HCT116 (cell line): Measurements from ENCODE around the gene MTHFR. TPM values are rescaled to one million over a fixed set of nuclear protein-coding genes. Genes with fewer than 3 reads are reported as not detected.

ENCODE experiments used
- ATAC-seq: fragments of 200-7000 bp; cut with Tn5 transposase; 2 replicates; pipeline ENCODE4 v1.9.1; 2020; ENCODE audit warnings: mild to moderate bottlenecking, moderate library complexity
- BruUV-seq: library from RNA; stranded (reverse); fragments of 400-500 nt; replicated peaks from 2 replicates; lab custom pipeline; 2021; lab: Mats Ljungman, UMichigan
- CTCF ChIA-PET: fragments of 300-600 bp; sonication (Branson Sonifier 250); formaldehyde crosslinking; loops from one replicate; lab custom pipeline; 2021; ENCODE audit warnings: antibody characterized with exemption; lab: Charles Lee
- POLR2A ChIA-PET: fragments of 300-600, 350-600 bp; sonication (Branson Sonifier 250); formaldehyde crosslinking; loops from one replicate; lab custom pipeline; 2021; ENCODE audit warnings: antibody characterized with exemption; lab: Charles Lee
- RAD21 ChIA-PET, 2 experiments: fragments of 300-600 bp; sonication (Branson Sonifier 250); formaldehyde crosslinking; loops; one replicate each; lab custom pipeline; 2023; ENCODE audit warnings: low total read pairs in 2 of 2; ENCODE audit not compliant: uncharacterized antibody in 2 of 2, unreplicated experiment in 2 of 2, low non-redundant PET in 1 of 2; lab: Charles Lee
- DNase-seq: peaks from one replicate; pipeline ENCODE4 v3.0.0-alpha.2; 2010; ENCODE audit warnings: low read depth, low spot score
- H2AFZ ChIP-seq: fragments of 200-600 bp; shearing (Covaris generic), sonication (generic); 2 replicates; pipeline ENCODE4 v1.6.1; 2017; ENCODE audit warnings: low read depth, mixed run types, mixed read lengths, antibody characterized with exemption, low read length; ENCODE audit not compliant: poor library complexity, severe bottlenecking
- H3K27ac ChIP-seq: 2 replicates; pipeline ENCODE4 v1.5.1; 2012; ENCODE audit warnings: low read depth, low read length
- H3K27me3 ChIP-seq: fragments of 200-600 bp; sonication (generic); 2 replicates; pipeline ENCODE4 v1.6.1; 2016; ENCODE audit warnings: mixed run types, low read length, mixed read lengths; ENCODE audit not compliant: insufficient read depth
- H3K36me3 ChIP-seq, 2 experiments: fragments of 200-500 bp in 1 of 2; fragments of 200-600 bp in 1 of 2; sonication (Bioruptor generic) in 1 of 2; sonication (generic) in 1 of 2; 2 replicates each; pipeline versions ENCODE4 v1.5.1 to v1.6.1; 2014 to 2016; ENCODE audit warnings: low read length in 2 of 2, inconsistent platforms in 1 of 2, mixed read lengths in 1 of 2, mixed run types in 1 of 2; ENCODE audit not compliant: insufficient read depth in 2 of 2, control insufficient read depth in 1 of 2
- H3K4me1 ChIP-seq, 2 experiments: fragments of 200-600 bp in 1 of 2; sonication (generic) in 1 of 2; 2 replicates each; pipeline versions ENCODE4 v1.5.1 to v1.6.1; 2012 to 2017; ENCODE audit warnings: low read length in 2 of 2, inconsistent platforms in 1 of 2, mild to moderate bottlenecking in 1 of 2, mixed read lengths in 1 of 2, mixed run types in 1 of 2, moderate library complexity in 1 of 2; ENCODE audit not compliant: insufficient read depth in 2 of 2, control insufficient read depth in 1 of 2
- H3K4me2 ChIP-seq: fragments of 200-600 bp; sonication (generic); 2 replicates; pipeline ENCODE4 v1.6.1; 2017; ENCODE audit warnings: mixed run types, low read length, mixed read lengths
- H3K4me3 ChIP-seq, 2 experiments: fragments of 200-600 bp in 1 of 2; sonication (generic) in 1 of 2; replicated peaks in 1 of 2; 2 replicates each; pipeline ENCODE4 v1.5.1; 2011 to 2016; ENCODE audit warnings: low read length in 2 of 2, control low read depth in 1 of 2, low read depth in 1 of 2, mild to moderate bottlenecking in 1 of 2, mixed read lengths in 1 of 2, mixed run types in 1 of 2
- H3K79me2 ChIP-seq: fragments of 200-600 bp; sonication (generic); 2 replicates; pipeline ENCODE4 v1.6.1; 2017; ENCODE audit warnings: mild to moderate bottlenecking, mixed run types, low read length, moderate library complexity, mixed read lengths; ENCODE audit not compliant: insufficient read depth
- H3K9ac ChIP-seq: fragments of 200-600 bp; sonication (generic); 2 replicates; pipeline ENCODE4 v1.6.1; 2016; ENCODE audit warnings: low read length, mixed read lengths
- H3K9me2 ChIP-seq: fragments of 200-600 bp; sonication (generic), shearing (Covaris generic); 2 replicates; pipeline ENCODE4 v1.6.1; 2017; ENCODE audit warnings: mixed run types, mild to moderate bottlenecking, moderate library complexity; ENCODE audit not compliant: insufficient read depth
- H3K9me3 ChIP-seq, 2 experiments: fragments of 200-500 bp in 1 of 2; fragments of 200-600 bp in 1 of 2; sonication (Bioruptor generic) in 1 of 2; sonication (generic) in 1 of 2; 2 replicates each; pipeline ENCODE4 v1.6.1; 2014 to 2017; ENCODE audit warnings: low read length in 2 of 2, mixed read lengths in 2 of 2, inconsistent platforms in 1 of 2, low read depth in 1 of 2, mild to moderate bottlenecking in 1 of 2, mixed run types in 1 of 2, moderate library complexity in 1 of 2; ENCODE audit not compliant: control insufficient read depth in 1 of 2, insufficient read depth in 1 of 2
- H4K20me1 ChIP-seq: fragments of 200-600 bp; sonication (generic), shearing (Covaris generic); 2 replicates; pipeline ENCODE4 v1.6.1; 2017; ENCODE audit warnings: mixed run types, mild to moderate bottlenecking, moderate library complexity; ENCODE audit not compliant: insufficient read depth
- ATF3 ChIP-seq: IDR thresholded peaks from 2 replicates; pipeline ENCODE4 v1.6.1; 2012
- CBX3 ChIP-seq: IDR thresholded peaks from 2 replicates; pipeline ENCODE4 v1.6.1; 2012; ENCODE audit warnings: low read depth
- EZH2phosphoT487 ChIP-seq: fragments of 200-600 bp; IDR thresholded peaks from 2 replicates; pipeline ENCODE4 v1.6.1; 2018; ENCODE audit warnings: antibody characterized with exemption, borderline replicate concordance
- FOSL1 ChIP-seq: IDR thresholded peaks from 2 replicates; pipeline ENCODE4 v1.6.1; 2012; ENCODE audit warnings: low read depth
- JUND ChIP-seq: IDR thresholded peaks from 2 replicates; pipeline ENCODE4 v1.6.1; 2012
- RAD21 ChIP-seq: IDR thresholded peaks from 2 replicates; pipeline ENCODE4 v1.6.1; 2012; ENCODE audit warnings: low read depth, mild to moderate bottlenecking
- REST ChIP-seq: IDR thresholded peaks from 2 replicates; pipeline ENCODE4 v1.6.1; 2012; ENCODE audit warnings: low read depth
- SIN3A ChIP-seq: IDR thresholded peaks from 2 replicates; pipeline ENCODE4 v1.6.1; 2012; ENCODE audit warnings: low read depth
- SRF ChIP-seq: IDR thresholded peaks from 2 replicates; pipeline ENCODE4 v1.6.1; 2012; ENCODE audit warnings: low read depth
- YY1 ChIP-seq: IDR thresholded peaks from 2 replicates; pipeline ENCODE4 v1.6.1; 2011; ENCODE audit warnings: low read length, low read depth, moderate library complexity, mild to moderate bottlenecking; ENCODE audit not compliant: insufficient replicate concordance; ENCODE audit errors: extremely low read depth
- ZNF274 ChIP-seq: fragments of 200-500 bp; sonication (Bioruptor generic); IDR thresholded peaks from 2 replicates; pipeline ENCODE4 v1.6.1; 2014; ENCODE audit warnings: mild to moderate bottlenecking, low read depth, low read length, inconsistent platforms
- intact Hi-C: fragments of 100-400 bp; cut with micrococcal nuclease; formaldehyde crosslinking; loops from 2 replicates; pipeline ENCODE4 v1.10.0; 2022
- total RNA-seq: library from RNA; stranded (reverse); gene quantifications from one replicate; pipeline ENCODE4 v1.2.1, GENCODE V29; 2021; ENCODE audit not compliant: unreplicated experiment
- TF ChIP-seq, protein P1 (sequence below), 3 experiments: fragments of 200-600 bp in 1 of 3; sonication (generic) in 1 of 3; IDR thresholded peaks in 2 of 3; conservative IDR thresholded peaks in 1 of 3; 2 replicates each; pipeline ENCODE4 v1.5.1; 2012 to 2017; ENCODE audit warnings: low read depth in 2 of 3, low read length in 2 of 3, antibody characterized with exemption in 1 of 3, borderline replicate concordance in 1 of 3, control low read depth in 1 of 3, mild to moderate bottlenecking in 1 of 3, mixed read lengths in 1 of 3, mixed run types in 1 of 3, moderate library complexity in 1 of 3; ENCODE audit not compliant: insufficient read depth in 1 of 3
- TF ChIP-seq, protein P2 (sequence below): IDR thresholded peaks from 2 replicates; pipeline ENCODE4 v1.6.1; 2011; ENCODE audit warnings: mild to moderate bottlenecking, low read length, moderate library complexity; ENCODE audit not compliant: insufficient replicate concordance; ENCODE audit errors: extremely low read depth

Gene MTHFR
- total RNA-seq, 1 experiment from 2014 or later: 20.9 TPM

- H3K4me1 ChIP-seq: peaks cover 0 to 4% of the 10 kb centered on the region in 2 experiments; a peak in 1 of 4 replicates
- RAD21 ChIA-PET: no interaction called here
- H3K9ac ChIP-seq: no peak overlapping the region
- H3K27me3 ChIP-seq: no peaks in the 10 kb centered on the region
- no peaks in the 10 kb centered on the region for H4K20me1 ChIP-seq
- BruUV-seq: no TSS peak
- no peak overlapping the region for H2AFZ ChIP-seq
- H3K36me3 ChIP-seq: no peaks in the 10 kb centered on the region
- H3K79me2 ChIP-seq: no peaks in the 10 kb centered on the region
- H3K9me2 ChIP-seq: no peaks in the 10 kb centered on the region
- no peak overlapping the region for H3K4me2 ChIP-seq
- TF ChIP-seq REST (no peak), CBX3 (no peak), ATF3 (no peak), SIN3A (no peak), FOSL1 (no peak), JUND (no peak), EZH2phosphoT487 (no peak), RAD21 (no peak), ZNF274 (no peak), YY1 (no peak), SRF (no peak)
- TF ChIP-seq, protein P1, sequence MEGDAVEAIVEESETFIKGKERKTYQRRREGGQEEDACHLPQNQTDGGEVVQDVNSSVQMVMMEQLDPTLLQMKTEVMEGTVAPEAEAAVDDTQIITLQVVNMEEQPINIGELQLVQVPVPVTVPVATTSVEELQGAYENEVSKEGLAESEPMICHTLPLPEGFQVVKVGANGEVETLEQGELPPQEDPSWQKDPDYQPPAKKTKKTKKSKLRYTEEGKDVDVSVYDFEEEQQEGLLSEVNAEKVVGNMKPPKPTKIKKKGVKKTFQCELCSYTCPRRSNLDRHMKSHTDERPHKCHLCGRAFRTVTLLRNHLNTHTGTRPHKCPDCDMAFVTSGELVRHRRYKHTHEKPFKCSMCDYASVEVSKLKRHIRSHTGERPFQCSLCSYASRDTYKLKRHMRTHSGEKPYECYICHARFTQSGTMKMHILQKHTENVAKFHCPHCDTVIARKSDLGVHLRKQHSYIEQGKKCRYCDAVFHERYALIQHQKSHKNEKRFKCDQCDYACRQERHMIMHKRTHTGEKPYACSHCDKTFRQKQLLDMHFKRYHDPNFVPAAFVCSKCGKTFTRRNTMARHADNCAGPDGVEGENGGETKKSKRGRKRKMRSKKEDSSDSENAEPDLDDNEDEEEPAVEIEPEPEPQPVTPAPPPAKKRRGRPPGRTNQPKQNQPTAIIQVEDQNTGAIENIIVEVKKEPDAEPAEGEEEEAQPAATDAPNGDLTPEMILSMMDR (IDR thresholded peaks at IDR 0.05 in 2 of 3, conservative IDR thresholded peaks at IDR 0.05 in 1 of 3; ENCODE audit: borderline replicate concordance in 1 of 3, insufficient read depth in 1 of 3, low read depth in 2 of 3, low read length in 2 of 3): no peak
- TF ChIP-seq, protein P2, sequence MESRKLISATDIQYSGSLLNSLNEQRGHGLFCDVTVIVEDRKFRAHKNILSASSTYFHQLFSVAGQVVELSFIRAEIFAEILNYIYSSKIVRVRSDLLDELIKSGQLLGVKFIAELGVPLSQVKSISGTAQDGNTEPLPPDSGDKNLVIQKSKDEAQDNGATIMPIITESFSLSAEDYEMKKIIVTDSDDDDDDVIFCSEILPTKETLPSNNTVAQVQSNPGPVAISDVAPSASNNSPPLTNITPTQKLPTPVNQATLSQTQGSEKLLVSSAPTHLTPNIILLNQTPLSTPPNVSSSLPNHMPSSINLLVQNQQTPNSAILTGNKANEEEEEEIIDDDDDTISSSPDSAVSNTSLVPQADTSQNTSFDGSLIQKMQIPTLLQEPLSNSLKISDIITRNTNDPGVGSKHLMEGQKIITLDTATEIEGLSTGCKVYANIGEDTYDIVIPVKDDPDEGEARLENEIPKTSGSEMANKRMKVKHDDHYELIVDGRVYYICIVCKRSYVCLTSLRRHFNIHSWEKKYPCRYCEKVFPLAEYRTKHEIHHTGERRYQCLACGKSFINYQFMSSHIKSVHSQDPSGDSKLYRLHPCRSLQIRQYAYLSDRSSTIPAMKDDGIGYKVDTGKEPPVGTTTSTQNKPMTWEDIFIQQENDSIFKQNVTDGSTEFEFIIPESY: no peak
- H3K27ac ChIP-seq: no peak overlapping the region
- H3K9me3 ChIP-seq: no peaks in the 10 kb centered on the region
- intact Hi-C loops: no loop called here
- POLR2A ChIA-PET: no interaction called here
- CTCF ChIA-PET: no interaction called here
- DNase-seq: no peak
- ATAC-seq: no peak
- H3K4me3 ChIP-seq: no peak overlapping the region
Measured at GRCh38 chr1:11767922-11768704, 37.7 kb downstream of the MTHFR start.
